ENCODE measurements around the gene CSF3.

Gene CSF3

GRCh38 chr17:39994448-39994847, 20.8 kb upstream of the CSF3 start:
- DNase-seq (ENCODE audit: low read depth, low spot score) = no peak
- TF ChIP-seq CTCF (IDR thresholded peaks at IDR 0.05; ENCODE audit: insufficient read depth, low read length, missing control alignments) = no peak
- ChIA-PET CTCF (no interaction called here), POLR2A (no interaction called here)
- H3K4me3 ChIP-seq (ENCODE audit: low read depth, low read length) = no peak overlapping the region

GRCh38 chr17:39995438-39995837, 19.8 kb upstream of the CSF3 start:
- ChIA-PET CTCF (no interaction called here), POLR2A (no interaction called here)
- no peak overlapping the region for H3K4me3 ChIP-seq (ENCODE audit: low read depth, low read length)
- no peak for DNase-seq (ENCODE audit: low read depth, low spot score)
- TF ChIP-seq CTCF (IDR thresholded peaks at IDR 0.05; ENCODE audit: insufficient read depth, low read length, missing control alignments) = no peak

- POLR2A ChIA-PET = no interaction called here
- no peak overlapping the region for H3K4me3 ChIP-seq (ENCODE audit: low read depth, low read length)
- CTCF ChIA-PET = interaction anchor here (1.4 to 2.3 kb wide), 2 partner anchors 17 to 31 kb away, joined by 4 to 13 read pairs; no protein-coding TSS in a partner anchor
- TF ChIP-seq CTCF (IDR thresholded peaks at IDR 0.05; ENCODE audit: insufficient read depth, low read length, missing control alignments) = no peak
- no peak for DNase-seq (ENCODE audit: low read depth, low spot score)
These were observed 19.1 kb upstream of the CSF3 start for GRCh38 chr17:39996162-39996561.

DNA sequence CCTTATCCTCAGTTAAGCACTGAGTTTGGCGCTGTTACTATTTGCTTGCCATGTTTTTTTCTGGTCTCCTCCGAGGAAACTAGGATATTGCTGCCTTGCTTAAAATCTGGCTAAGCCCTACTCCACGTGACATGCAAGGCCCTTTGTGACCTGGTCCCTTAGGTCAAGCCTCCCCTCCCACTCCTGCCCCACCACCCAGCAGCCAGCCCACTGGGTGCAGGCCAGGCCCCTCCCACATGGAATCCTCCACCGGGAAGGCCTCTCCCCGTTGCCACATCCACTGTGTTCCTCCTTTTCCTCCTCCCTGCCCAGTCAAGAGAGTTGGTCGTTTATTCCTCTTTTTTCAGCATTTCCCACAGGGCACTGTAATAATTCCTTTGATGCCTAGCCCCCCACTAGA, 18.4 kb upstream of the CSF3 start:
- no peak for DNase-seq (ENCODE audit: low read depth, low spot score)
- H3K4me3 ChIP-seq (ENCODE audit: low read depth, low read length) = no peak overlapping the region
- TF ChIP-seq CTCF (IDR thresholded peaks at IDR 0.05; ENCODE audit: insufficient read depth, low read length, missing control alignments) = no peak
- CTCF ChIA-PET = interaction anchor here (1.4 to 2.3 kb wide), 2 partner anchors 16 to 30 kb away, joined by 4 to 13 read pairs; no protein-coding TSS in a partner anchor
- POLR2A ChIA-PET = no interaction called here

GRCh38 chr17:39997543-39997942, 17.7 kb upstream of the CSF3 start:
- no peak for DNase-seq (ENCODE audit: low read depth, low spot score)
- ChIA-PET CTCF (interaction anchor here (1.4 to 2.3 kb wide), 2 partner anchors 16 to 29 kb away, joined by 4 to 13 read pairs; no protein-coding TSS in a partner anchor), POLR2A (no interaction called here)
- TF ChIP-seq CTCF (IDR thresholded peaks at IDR 0.05; ENCODE audit: insufficient read depth, low read length, missing control alignments) = no peak
- H3K4me3 ChIP-seq (ENCODE audit: low read depth, low read length) = no peak overlapping the region

- ChIA-PET POLR2A (no interaction called here), CTCF (interaction anchor here (0.8 to 6.9 kb wide), 4 partner anchors 14 to 25 kb away, joined by 3 to 39 read pairs (median 3); partner anchors contain the start of genes CSF3 and PSMD3)
- no peak for TF ChIP-seq CTCF (IDR thresholded peaks at IDR 0.05; ENCODE audit: insufficient read depth, low read length, missing control alignments)
- no peak for DNase-seq (ENCODE audit: low read depth, low spot score)
- no peak overlapping the region for H3K4me3 ChIP-seq (ENCODE audit: low read depth, low read length)
These were observed 16.2 kb upstream of the CSF3 start for GRCh38 chr17:39999067-39999466.

Data from AG04449 (cell line).